Colonic mucosa (tissue), 4 donors: Measurements from ENCODE around the gene EARS2. TPM values are rescaled to one million over a fixed set of nuclear protein-coding genes. Genes with fewer than 3 reads are reported as not detected.
"Not testable (repeated sequence)": the region's sequence is repeated elsewhere in the genome, so short reads cannot be mapped to it uniquely, and the experiment has no call there.

ENCODE experiments used
- DNase-seq: peaks from one replicate; pipeline ENCODE4 v3.0.0-alpha.2; 2020
- H3K27ac ChIP-seq: fragments of 200-600 bp; one replicate; pipeline ENCODE4 v1.8.0; 2021
- H3K27me3 ChIP-seq: fragments of 200-600 bp; one replicate; pipeline ENCODE4 v1.8.0; 2021
- H3K36me3 ChIP-seq: fragments of 200-600 bp; one replicate; pipeline ENCODE4 v1.8.0; 2021
- H3K4me1 ChIP-seq: fragments of 200-600 bp; one replicate; pipeline ENCODE4 v1.8.0; 2021; ENCODE audit warnings: mild to moderate bottlenecking
- H3K4me3 ChIP-seq: fragments of 200-600 bp; one replicate; pipeline ENCODE4 v1.8.0; 2021
- H3K9ac ChIP-seq, 2 donors: one replicate each; pipeline ENCODE4 v1.7.0; 2013; ENCODE audit warnings: control low read depth in 2 of 2, low read depth in 2 of 2, low read length in 2 of 2
- H3K9me3 ChIP-seq: fragments of 200-600 bp; one replicate; pipeline ENCODE4 v1.8.0; 2021
- intact Hi-C: fragments of 100-400 bp; cut with DNase I; formaldehyde crosslinking; loops from one replicate; pipeline ENCODE4 v1.14.1; 2022
- total RNA-seq, 2 donors: library from RNA; stranded (reverse); fragmentation: NEBNext Ultra II Directional in 1 of 2; extraction: Animal tissue kit (Norgen Biotek cat#: 25700) in 1 of 2; gene quantifications; one replicate each; pipeline ENCODE4 v1.2.1, GENCODE V29; 2021
- TF ChIP-seq, protein P1 (sequence below): fragments of 200-600 bp; IDR thresholded peaks from one replicate; pipeline ENCODE4 v1.8.0; 2022; ENCODE audit warnings: antibody characterized with exemption, mild to moderate bottlenecking
- donor health status: healthy.
- donor health status: DM: no; HTN: no; CAD: no.
- donor health status: DM: no; HTN: no; CAD: no.

EARS2 gene
- total RNA-seq, 2 donors from 2014 or later, result 12.3 to 28.7 TPM

DNA sequence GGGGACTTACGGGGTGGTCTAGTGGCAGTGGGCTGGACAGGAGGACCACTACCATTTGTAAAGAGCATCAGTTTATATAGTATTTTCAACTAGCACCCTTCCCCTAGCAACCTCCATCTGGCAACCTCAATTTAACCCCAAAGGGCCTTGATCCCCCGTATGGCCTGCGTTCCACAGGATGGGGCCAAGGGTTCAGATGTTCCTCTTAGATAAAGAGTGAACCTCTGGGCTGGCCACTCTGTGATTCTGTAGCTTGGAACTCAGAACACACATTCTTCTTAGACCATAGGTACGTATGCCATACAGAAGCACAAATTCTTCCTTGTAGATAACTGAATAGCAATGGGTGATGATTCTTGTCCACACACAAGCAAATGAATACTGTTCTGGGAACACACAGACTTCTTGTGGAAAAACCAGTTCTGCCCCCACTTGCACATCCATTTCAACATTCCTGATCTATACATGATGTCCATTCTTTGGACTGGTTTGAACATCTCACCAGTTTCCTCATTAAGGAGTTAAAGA lies 44.9 kb downstream of the EARS2 start:
- Histone ChIP-seq H3K36me3 (no peaks in the 10 kb centered on the region), H3K4me1 (no peaks in the 10 kb centered on the region), H3K4me3 (no peak overlapping the region), H3K9ac (no peak overlapping the region), H3K27me3 (no peaks in the 10 kb centered on the region), H3K9me3 (no peaks in the 10 kb centered on the region), H3K27ac (no peak overlapping the region)
- TF ChIP-seq, protein P1, sequence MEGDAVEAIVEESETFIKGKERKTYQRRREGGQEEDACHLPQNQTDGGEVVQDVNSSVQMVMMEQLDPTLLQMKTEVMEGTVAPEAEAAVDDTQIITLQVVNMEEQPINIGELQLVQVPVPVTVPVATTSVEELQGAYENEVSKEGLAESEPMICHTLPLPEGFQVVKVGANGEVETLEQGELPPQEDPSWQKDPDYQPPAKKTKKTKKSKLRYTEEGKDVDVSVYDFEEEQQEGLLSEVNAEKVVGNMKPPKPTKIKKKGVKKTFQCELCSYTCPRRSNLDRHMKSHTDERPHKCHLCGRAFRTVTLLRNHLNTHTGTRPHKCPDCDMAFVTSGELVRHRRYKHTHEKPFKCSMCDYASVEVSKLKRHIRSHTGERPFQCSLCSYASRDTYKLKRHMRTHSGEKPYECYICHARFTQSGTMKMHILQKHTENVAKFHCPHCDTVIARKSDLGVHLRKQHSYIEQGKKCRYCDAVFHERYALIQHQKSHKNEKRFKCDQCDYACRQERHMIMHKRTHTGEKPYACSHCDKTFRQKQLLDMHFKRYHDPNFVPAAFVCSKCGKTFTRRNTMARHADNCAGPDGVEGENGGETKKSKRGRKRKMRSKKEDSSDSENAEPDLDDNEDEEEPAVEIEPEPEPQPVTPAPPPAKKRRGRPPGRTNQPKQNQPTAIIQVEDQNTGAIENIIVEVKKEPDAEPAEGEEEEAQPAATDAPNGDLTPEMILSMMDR, result no peak
- intact Hi-C loops, result no loop called here
- no peak for DNase-seq

DNA sequence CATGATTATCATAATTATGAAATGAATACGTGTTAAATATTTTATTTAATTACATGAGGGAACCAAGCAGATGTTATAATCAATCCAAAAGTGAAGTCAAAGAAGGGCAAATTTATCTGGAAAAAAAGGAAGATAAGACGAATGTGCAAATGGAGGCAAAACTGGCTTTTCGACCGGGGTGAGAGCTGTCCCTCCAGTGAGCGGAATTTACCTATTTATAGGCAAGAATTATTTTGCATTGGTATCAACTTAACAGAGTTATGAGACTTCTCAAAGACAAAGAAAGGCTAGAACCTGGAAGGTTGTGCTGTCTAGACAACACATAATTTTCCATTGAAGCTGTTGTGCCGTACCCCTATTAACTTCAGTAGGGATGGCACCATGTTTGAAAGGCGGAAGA lies 45.4 kb downstream of the EARS2 start:
- TF ChIP-seq, protein P1, result no peak
- no peaks in the 10 kb centered on the region for H3K9me3 ChIP-seq
- no peak for DNase-seq
- no peaks in the 10 kb centered on the region for H3K27me3 ChIP-seq
- H3K4me1 ChIP-seq, result no peaks in the 10 kb centered on the region
- H3K4me3 ChIP-seq, result no peak overlapping the region
- intact Hi-C loops, result no loop called here
- no peaks in the 10 kb centered on the region for H3K36me3 ChIP-seq
- H3K9ac ChIP-seq, result no peak overlapping the region
- no peak overlapping the region for H3K27ac ChIP-seq

DNA sequence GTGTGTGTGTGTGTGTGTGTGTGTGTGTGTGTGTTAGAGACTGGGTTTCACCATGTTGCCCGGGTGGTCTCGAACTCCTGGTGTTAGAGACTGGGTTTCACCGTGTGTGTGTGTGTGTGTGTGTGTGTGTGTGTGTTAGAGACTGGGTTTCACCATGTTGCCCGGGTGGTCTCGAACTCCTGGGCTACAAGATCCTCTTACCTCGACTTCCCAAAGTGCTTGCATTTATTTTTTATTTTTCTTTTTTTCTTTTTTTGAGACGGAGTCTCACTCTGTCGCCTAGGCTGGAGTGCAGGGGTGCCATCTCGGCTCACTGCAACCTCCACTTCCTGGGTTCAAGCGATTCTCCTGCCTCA lies 46.3 kb downstream of the EARS2 start:
- H3K27ac ChIP-seq, H3K27me3 ChIP-seq, H3K9me3 ChIP-seq, H3K36me3 ChIP-seq, intact Hi-C loops, DNase-seq, H3K4me1 ChIP-seq: not testable (repeated sequence)
- peak overlapping the region; percentile 77 for H3K4me3 ChIP-seq
- peak overlapping the region; percentile 72 to 87 for H3K9ac ChIP-seq

DNA sequence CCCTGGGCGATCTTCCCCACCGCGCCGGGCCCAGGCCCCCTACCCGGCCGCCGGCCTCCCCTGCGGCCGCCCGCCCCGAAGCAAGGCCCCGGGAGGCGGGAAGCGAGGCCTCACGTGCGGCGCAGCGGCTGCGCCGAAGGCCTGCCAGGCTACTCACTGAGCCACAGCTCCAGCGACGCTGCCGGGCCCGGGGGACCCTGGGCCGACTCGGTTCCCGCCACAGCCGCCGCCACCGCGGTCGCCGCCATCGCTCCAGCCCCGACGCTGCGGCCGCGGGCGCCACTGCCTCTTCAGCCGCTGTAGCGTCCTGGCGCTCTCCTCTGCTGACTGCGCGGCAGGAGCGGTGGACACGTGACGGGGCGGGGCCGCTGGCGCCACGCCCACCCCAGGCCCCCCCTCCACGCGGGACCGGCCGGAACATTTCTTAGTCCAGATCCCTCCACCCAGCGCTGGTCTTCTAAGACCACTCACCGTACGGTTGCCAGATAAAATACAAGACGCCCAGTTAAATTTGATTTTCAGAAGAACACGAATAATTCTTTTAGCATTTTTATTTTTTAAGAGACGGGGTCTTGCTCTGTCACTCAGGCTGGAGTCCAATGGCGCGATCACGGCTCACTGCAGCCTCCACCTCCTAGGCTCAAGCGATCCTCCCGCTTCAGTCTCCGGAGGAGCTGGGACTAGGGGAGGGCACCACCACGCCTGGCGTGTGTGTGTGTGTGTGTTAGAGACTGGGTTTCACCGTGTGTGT lies 46.8 kb downstream of the EARS2 start, which contains the start of gene GGA2:
Gene GGA2, minus strand, starts transcription at position 331 of the 751 bp plus-strand sequence. Its CDS starts 83 bp downstream, at position 248.
- intact Hi-C loops, result no loop called here
- TF ChIP-seq, protein P1, result no peak
- DNase-seq, result peak; percentile 84
- Histone ChIP-seq H3K9ac (peak within 1 kb of the TSS; percentile 72 to 87), H3K9me3 (no peaks in the 10 kb centered on the region), H3K4me3 (peak within 1 kb of the TSS; percentile 77), H3K36me3 (no peaks in the 10 kb centered on the region), H3K27me3 (no peaks in the 10 kb centered on the region), H3K4me1 (no peaks in the 10 kb centered on the region), H3K27ac (peak within 1 kb of the TSS; percentile 62)

DNA sequence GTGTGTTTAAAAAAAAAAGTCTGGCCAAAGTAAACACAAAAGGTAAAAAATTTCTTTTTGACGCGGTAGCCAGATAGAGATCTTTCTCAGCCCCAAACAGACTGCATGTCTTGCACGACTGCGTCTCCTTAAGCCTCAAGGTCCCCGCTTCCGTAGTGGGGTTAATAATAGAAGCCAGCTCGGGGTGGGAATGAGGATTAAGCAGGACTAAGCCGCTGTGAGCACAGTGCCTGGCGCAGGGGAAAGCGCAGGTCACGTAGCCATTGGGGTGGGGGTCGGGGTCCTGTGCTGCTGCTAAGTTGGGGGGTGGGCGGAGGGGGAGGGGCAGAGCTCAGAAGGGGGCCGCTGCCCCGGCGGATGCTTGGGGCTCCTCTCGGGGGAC lies 47.4 kb downstream of the EARS2 start:
- Histone ChIP-seq H3K9ac (peak overlapping the region; percentile 72 to 87), H3K9me3 (no peaks in the 10 kb centered on the region), H3K4me3 (peak overlapping the region; percentile 77), H3K4me1 (no peaks in the 10 kb centered on the region), H3K27ac (peak overlapping the region; percentile 62), H3K27me3 (no peaks in the 10 kb centered on the region), H3K36me3 (no peaks in the 10 kb centered on the region)
- intact Hi-C loops, result no loop called here
- DNase-seq, result peak; percentile 45
- TF ChIP-seq, protein P1, result no peak

DNA sequence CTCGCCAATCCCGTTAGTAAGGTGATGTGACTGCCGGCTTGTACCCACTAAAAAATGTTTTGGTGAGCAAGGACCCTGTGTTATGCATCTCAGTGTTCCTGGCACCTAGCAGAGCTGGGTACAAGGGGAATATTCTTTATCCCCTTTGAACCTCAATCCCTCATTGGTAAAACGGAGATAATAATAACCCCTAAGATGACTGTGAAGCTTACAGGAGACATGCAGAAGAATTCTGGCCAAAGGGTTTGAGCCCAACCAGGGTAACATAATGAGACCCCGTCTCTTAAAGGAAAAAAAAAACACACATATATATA lies 47.8 kb downstream of the EARS2 start:
- Histone ChIP-seq H3K4me1 (peaks cover 2% of the 10 kb centered on the region), H3K36me3 (no peaks in the 10 kb centered on the region), H3K9ac (peak overlapping the region; percentile 12 to 87), H3K4me3 (peak overlapping the region; percentile 77), H3K27ac (no peak overlapping the region), H3K27me3 (no peaks in the 10 kb centered on the region), H3K9me3 (no peaks in the 10 kb centered on the region)
- intact Hi-C loops, result no loop called here
- no peak for DNase-seq
- TF ChIP-seq, protein P1, result no peak
